Upper lobe of right lung (tissue), 1 donor: Measurements from ENCODE around the gene GPR18. TPM values are rescaled to one million over a fixed set of nuclear protein-coding genes. Genes with fewer than 3 reads are reported as not detected.
"Not testable (repeated sequence)": the region's sequence is repeated elsewhere in the genome, so short reads cannot be mapped to it uniquely, and the experiment has no call there.

Source experiments
- ATAC-seq: fragments of 200-7000 bp; cut with Tn5 transposase; one replicate; pipeline ENCODE4 v1.9.1; 2020; ENCODE audit warnings: mild to moderate bottlenecking, moderate library complexity
- DNase-seq: peaks from one replicate; pipeline ENCODE4 v3.0.0-alpha.2; 2020
- H3K27ac ChIP-seq: fragments of 200-600 bp; one replicate; pipeline ENCODE4 v1.8.0; 2022
- H3K27me3 ChIP-seq: fragments of 200-600 bp; one replicate; pipeline ENCODE4 v1.8.0; 2022; ENCODE audit warnings: mild to moderate bottlenecking
- H3K36me3 ChIP-seq: fragments of 200-600 bp; one replicate; pipeline ENCODE4 v1.8.0; 2022
- H3K4me1 ChIP-seq: fragments of 200-600 bp; one replicate; pipeline ENCODE4 v1.8.0; 2022
- H3K4me3 ChIP-seq: fragments of 200-600 bp; one replicate; pipeline ENCODE4 v1.8.0; 2022; ENCODE audit warnings: mild to moderate bottlenecking
- H3K9me3 ChIP-seq: fragments of 200-600 bp; one replicate; pipeline ENCODE4 v1.8.0; 2022
- CTCF ChIP-seq: fragments of 200-600 bp; IDR thresholded peaks from one replicate; pipeline ENCODE4 v1.8.0; 2022; ENCODE audit warnings: antibody characterized with exemption
- intact Hi-C: fragments of 100-400 bp; cut with DNase I; formaldehyde crosslinking; loops from one replicate; pipeline ENCODE4 v1.11.0; 2022
- total RNA-seq: library from RNA; stranded (reverse); fragmentation: NEBNext Ultra II Directional; extraction: Animal tissue kit (Norgen Biotek cat#: 25700); gene quantifications from one replicate; pipeline ENCODE4 v1.2.1, GENCODE V29; 2021
- donor health status: DM: no; HTN: yes; CAD: no; lungs with severe emphysema.

GPR18 gene
- total RNA-seq, 1 donor from 2014 or later: 0.58 TPM

GRCh38 chr13:99246100-99246499 is 12.1 kb downstream of the GPR18 start:
- ATAC-seq: no peak
- no peak for TF ChIP-seq CTCF
- Histone ChIP-seq H3K4me3 (no peak overlapping the region), H3K9me3 (no peaks in the 10 kb centered on the region), H3K27ac (no peak overlapping the region), H3K27me3 (no peaks in the 10 kb centered on the region), H3K4me1 (no peaks in the 10 kb centered on the region), H3K36me3 (peaks cover 25% of the 10 kb centered on the region)
- intact Hi-C loops: no loop called here
- no peak for DNase-seq

GRCh38 chr13:99237981-99238662 is 20.1 kb downstream of the GPR18 start:
- H3K27ac ChIP-seq: no peak overlapping the region
- no peak for ATAC-seq
- H3K36me3 ChIP-seq: peaks cover 24% of the 10 kb centered on the region
- intact Hi-C loops: no loop called here
- no peak for TF ChIP-seq CTCF
- no peak overlapping the region for H3K4me3 ChIP-seq
- no peaks in the 10 kb centered on the region for H3K4me1 ChIP-seq
- no peaks in the 10 kb centered on the region for H3K27me3 ChIP-seq
- no peak for DNase-seq
- no peaks in the 10 kb centered on the region for H3K9me3 ChIP-seq

- no peak for DNase-seq
- Histone ChIP-seq H3K4me1 (peaks cover 11% of the 10 kb centered on the region), H3K27me3 (no peaks in the 10 kb centered on the region), H3K36me3 (no peaks in the 10 kb centered on the region), H3K4me3 (no peak overlapping the region), H3K27ac (no peak overlapping the region), H3K9me3 (no peaks in the 10 kb centered on the region)
- peak; percentile 69 for ATAC-seq
- TF ChIP-seq CTCF: no peak
- intact Hi-C loops: no loop called here
These were observed 26.5 kb downstream of the GPR18 start for GRCh38 chr13:99231721-99232120.

- intact Hi-C loops: no loop called here
- no peak for TF ChIP-seq CTCF
- Histone ChIP-seq H3K36me3 (no peaks in the 10 kb centered on the region), H3K27me3 (no peaks in the 10 kb centered on the region), H3K27ac (no peak overlapping the region), H3K9me3 (no peaks in the 10 kb centered on the region), H3K4me3 (no peak overlapping the region), H3K4me1 (peaks cover 15% of the 10 kb centered on the region)
- ATAC-seq (no peak), DNase-seq (no peak)
These were observed 27.2 kb downstream of the GPR18 start for GRCh38 chr13:99230991-99231390.

- DNase-seq, H3K27ac ChIP-seq, intact Hi-C loops, H3K9me3 ChIP-seq, ATAC-seq, H3K36me3 ChIP-seq, H3K4me3 ChIP-seq, H3K27me3 ChIP-seq: not testable (repeated sequence)
- peaks cover 18% of the 10 kb centered on the region for H3K4me1 ChIP-seq
These were observed 27.6 kb downstream of the GPR18 start for GRCh38 chr13:99230588-99230987.

GRCh38 chr13:99228737-99229691 is 29.2 kb downstream of the GPR18 start:
- DNase-seq (no peak), ATAC-seq (no peak)
- Histone ChIP-seq H3K4me3 (no peak overlapping the region), H3K36me3 (no peaks in the 10 kb centered on the region), H3K27ac (no peak overlapping the region), H3K27me3 (no peaks in the 10 kb centered on the region), H3K9me3 (no peaks in the 10 kb centered on the region), H3K4me1 (peaks cover 23% of the 10 kb centered on the region)
- TF ChIP-seq CTCF: no peak
- intact Hi-C loops: no loop called here
